Mucosa of rectum (tissue), 2 donors: ENCODE results near the gene CRKL.
A peak's percentile ranks its signal among the peaks of the same experiment; 100 is the strongest.

Experiments used
- H3K27ac ChIP-seq, 2 donors: one replicate each; pipeline ENCODE4 v1.7.0; 2013; ENCODE audit warnings: inconsistent platforms in 2 of 2, low read depth in 2 of 2, low read length in 2 of 2
- H3K27me3 ChIP-seq, 2 donors: one replicate each; pipeline ENCODE4 v1.7.0; 2013; ENCODE audit warnings: low read length in 2 of 2; ENCODE audit not compliant: control insufficient read depth in 2 of 2, insufficient read depth in 2 of 2
- H3K36me3 ChIP-seq, 2 donors: one replicate each; pipeline ENCODE4 v1.7.0; 2013; ENCODE audit warnings: low read length in 2 of 2; ENCODE audit not compliant: control insufficient read depth in 2 of 2, insufficient read depth in 2 of 2
- H3K4me1 ChIP-seq, 2 donors: one replicate each; pipeline ENCODE4 v1.7.0; 2013; ENCODE audit warnings: low read length in 2 of 2, mild to moderate bottlenecking in 1 of 2; ENCODE audit not compliant: control insufficient read depth in 2 of 2, insufficient read depth in 2 of 2
- H3K4me3 ChIP-seq, 2 donors: one replicate each; pipeline ENCODE4 v1.7.0; 2013; ENCODE audit warnings: low read length in 2 of 2
- H3K9ac ChIP-seq, 2 donors: one replicate each; pipeline ENCODE4 v1.7.0; 2013; ENCODE audit warnings: low read length in 2 of 2, low read depth in 1 of 2, mild to moderate bottlenecking in 1 of 2
- H3K9me3 ChIP-seq, 2 donors: one replicate each; pipeline ENCODE4 v1.7.0; 2013; ENCODE audit warnings: low read length in 2 of 2; ENCODE audit not compliant: control insufficient read depth in 2 of 2
- donor health status: healthy.
- donor health status: Normal muscosa, but diverticular disease.

Gene CRKL

DNA sequence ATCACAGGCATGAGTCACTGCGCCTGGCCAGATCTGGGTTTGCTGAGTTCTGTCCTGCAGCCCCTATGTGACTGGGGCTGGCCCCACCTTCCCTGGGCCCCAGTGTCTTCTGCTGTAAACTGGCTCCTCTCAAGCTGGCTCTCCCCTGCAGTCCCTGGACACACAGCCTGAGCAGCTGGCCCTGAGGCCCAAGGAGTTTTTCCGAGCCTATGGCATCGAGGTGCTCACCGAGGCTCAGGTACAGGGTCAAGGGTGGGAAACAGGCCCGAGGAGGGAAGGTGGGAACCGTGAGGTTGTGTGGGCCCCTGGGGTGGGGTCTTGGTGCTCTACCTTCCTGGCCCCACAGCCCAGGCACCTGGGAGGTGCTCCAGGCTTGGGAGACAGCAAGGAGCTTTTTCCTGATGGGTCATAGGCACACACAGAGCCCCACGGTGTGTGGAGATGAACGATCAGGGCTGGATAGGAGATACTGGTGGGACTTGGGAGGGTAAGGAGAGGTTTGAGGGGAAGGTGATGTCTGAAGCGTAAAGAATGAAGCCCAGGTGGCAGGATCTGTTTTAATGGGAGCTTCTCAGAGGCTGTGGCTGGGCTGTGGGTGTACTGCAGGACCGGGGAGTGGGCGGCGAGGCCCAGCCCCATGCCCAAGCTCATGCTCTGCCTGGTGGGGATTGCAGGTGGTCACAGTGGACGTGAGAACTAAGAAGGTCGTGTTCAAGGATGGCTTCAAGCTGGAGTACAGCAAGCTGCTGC lies 58.5 kb downstream of the CRKL start:
- Histone ChIP-seq H3K9me3 (no peaks in the 10 kb centered on the region), H3K4me3 (no peak overlapping the region), H3K36me3 (peaks cover 7 to 9% of the 10 kb centered on the region in 2 donors), H3K9ac (no peak overlapping the region), H3K27ac (no peak overlapping the region), H3K4me1 (peaks cover 7 to 13% of the 10 kb centered on the region in 2 donors), H3K27me3 (no peaks in the 10 kb centered on the region)

DNA sequence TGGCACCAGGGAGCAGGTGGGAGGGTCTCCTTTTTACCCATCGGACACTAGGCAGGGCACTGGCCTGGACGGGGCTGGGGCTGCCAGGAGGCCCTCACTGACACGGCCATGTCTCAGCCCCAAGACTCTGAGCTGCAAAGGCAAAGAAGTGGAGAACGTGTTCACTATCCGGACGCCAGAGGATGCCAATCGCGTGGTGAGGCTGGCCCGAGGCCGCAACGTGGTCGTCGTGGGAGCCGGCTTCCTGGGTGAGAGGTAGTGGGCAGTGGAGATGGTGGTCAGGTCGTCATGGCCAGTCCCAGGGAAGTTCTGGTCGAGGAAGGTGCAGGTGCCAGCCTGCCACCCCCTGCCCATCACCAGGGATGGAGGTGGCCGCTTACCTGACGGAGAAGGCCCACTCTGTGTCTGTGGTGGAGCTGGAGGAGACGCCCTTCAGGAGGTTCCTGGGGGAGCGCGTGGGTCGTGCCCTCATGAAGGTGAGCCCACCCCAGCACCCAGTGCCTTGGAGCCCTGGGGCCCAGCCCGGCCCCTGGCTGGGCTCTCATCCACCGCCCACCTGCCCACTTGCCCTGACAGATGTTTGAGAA lies 59.2 kb downstream of the CRKL start:
- Histone ChIP-seq H3K4me3 (no peak overlapping the region), H3K27ac (no peak overlapping the region), H3K9me3 (no peaks in the 10 kb centered on the region), H3K36me3 (peaks cover 7 to 9% of the 10 kb centered on the region in 2 donors), H3K4me1 (peaks cover 13 to 19% of the 10 kb centered on the region in 2 donors), H3K9ac (no peak overlapping the region), H3K27me3 (no peaks in the 10 kb centered on the region)

DNA sequence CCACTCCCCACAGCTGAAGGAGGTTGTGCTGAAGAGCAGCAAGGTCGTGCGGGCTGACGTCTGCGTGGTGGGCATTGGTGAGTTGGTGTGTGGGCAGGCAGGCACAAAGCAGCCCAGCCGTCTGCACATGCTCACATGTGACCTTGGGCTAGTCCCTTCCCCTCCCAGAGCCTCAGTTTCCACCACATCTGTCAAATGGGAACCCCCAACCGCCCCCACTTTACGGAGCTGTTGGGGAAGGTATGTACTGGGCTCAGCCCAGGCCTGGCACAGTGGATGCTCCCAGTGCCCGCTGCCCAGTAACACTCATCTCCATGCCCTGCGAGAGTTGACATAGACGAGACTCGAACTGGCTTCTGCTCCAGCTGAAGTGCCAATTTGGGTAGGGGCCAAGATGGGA lies 59.8 kb downstream of the CRKL start:
- H3K27ac ChIP-seq = no peak overlapping the region
- H3K36me3 ChIP-seq = peaks cover 7 to 9% of the 10 kb centered on the region in 2 donors
- H3K9ac ChIP-seq = no peak overlapping the region
- H3K27me3 ChIP-seq = no peaks in the 10 kb centered on the region
- H3K9me3 ChIP-seq = no peaks in the 10 kb centered on the region
- peaks cover 15 to 22% of the 10 kb centered on the region in 2 donors for H3K4me1 ChIP-seq
- H3K4me3 ChIP-seq = no peak overlapping the region

DNA sequence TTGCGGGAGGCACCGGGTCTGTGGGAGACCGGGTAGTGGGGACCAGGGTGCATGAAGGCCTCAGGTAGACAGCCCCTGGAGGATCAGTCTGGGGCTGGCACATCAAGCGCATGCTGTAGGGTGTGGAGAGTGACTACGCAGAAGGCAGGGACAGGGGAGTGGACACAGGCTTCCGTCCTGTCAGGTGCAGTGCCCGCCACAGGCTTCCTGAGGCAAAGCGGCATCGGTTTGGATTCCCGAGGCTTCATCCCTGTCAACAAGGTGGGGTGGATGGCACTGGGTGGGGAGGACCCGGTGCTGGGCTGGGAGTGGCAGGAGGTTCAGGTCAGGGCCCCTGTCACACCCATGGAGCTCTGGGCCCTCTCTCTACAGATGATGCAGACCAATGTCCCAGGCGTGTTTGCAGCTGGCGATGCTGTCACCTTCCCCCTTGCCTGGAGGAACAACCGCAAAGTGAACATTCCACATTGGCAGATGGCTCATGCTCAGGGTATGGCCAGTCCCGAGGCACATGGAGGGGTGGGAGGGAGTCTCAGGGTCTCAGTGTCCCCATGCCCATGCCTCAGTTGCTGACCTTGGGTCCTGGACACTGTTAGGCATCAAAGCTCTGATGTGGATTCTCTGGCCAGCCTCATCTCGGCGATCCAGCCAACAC lies 60.4 kb downstream of the CRKL start:
- H3K4me1 ChIP-seq = peaks cover 16 to 24% of the 10 kb centered on the region in 2 donors
- H3K9ac ChIP-seq = no peak overlapping the region
- no peaks in the 10 kb centered on the region for H3K9me3 ChIP-seq
- no peaks in the 10 kb centered on the region for H3K27me3 ChIP-seq
- no peak overlapping the region for H3K27ac ChIP-seq
- H3K36me3 ChIP-seq = peaks cover 7 to 9% of the 10 kb centered on the region in 2 donors
- H3K4me3 ChIP-seq = no peak overlapping the region

DNA sequence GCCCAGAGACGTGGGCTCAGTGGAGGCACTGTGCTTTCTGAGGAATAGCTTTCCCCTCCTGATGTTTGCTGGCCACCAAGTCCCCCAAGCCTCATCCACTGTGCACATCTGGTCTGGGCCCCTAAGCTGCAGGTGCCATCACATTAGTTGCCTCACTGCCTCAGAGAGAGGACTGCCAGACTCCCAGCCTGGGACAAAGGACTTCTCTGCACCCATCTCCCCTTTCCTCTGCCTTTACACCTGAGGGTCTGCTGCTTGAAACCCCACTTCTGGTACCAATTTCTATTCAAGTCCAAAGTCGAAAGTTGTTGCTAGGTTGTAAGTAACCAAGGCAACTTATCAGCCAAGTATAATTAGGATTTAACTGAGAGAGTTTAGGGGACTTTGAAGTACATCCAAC lies 61.2 kb downstream of the CRKL start:
- H3K4me3 ChIP-seq = no peak overlapping the region
- peaks cover 7 to 9% of the 10 kb centered on the region in 2 donors for H3K36me3 ChIP-seq
- no peaks in the 10 kb centered on the region for H3K9me3 ChIP-seq
- no peak overlapping the region for H3K27ac ChIP-seq
- peaks cover 23 to 31% of the 10 kb centered on the region in 2 donors for H3K4me1 ChIP-seq
- no peaks in the 10 kb centered on the region for H3K27me3 ChIP-seq
- H3K9ac ChIP-seq = no peak overlapping the region

DNA sequence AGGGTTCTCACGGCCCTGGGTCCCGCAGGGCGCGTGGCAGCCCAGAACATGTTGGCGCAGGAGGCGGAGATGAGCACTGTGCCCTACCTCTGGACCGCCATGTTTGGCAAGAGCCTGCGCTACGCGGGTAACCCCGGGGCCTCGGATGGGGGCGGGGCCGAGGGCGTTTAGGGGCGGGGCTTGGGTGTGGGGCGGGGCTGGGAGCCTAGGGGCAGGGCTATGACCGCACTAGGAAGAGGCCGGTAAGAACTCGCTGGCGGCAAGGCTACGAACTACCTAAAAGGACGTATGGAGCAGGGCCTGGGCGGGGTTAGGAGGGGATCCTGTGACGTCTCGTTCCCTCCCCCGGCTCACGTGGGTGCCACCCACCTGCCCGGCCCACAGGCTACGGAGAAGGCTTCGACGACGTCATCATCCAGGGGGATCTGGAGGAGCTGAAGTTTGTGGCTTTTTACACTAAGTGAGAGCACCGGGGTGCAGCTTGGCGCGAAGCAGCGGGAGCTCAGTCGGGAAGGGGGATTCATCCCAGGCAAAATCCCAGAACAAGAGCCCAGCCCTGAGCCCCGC lies 62.1 kb downstream of the CRKL start:
- peak overlapping the region in 1 of 2 donors; percentile 46 for H3K4me3 ChIP-seq
- H3K27me3 ChIP-seq = no peaks in the 10 kb centered on the region
- H3K36me3 ChIP-seq = peaks cover 7 to 9% of the 10 kb centered on the region in 2 donors
- H3K27ac ChIP-seq = peak overlapping the region in 1 of 2 donors; percentile 52
- H3K9me3 ChIP-seq = no peaks in the 10 kb centered on the region
- peak overlapping the region; percentile 30 to 43 for H3K9ac ChIP-seq
- peaks cover 25 to 34% of the 10 kb centered on the region in 2 donors for H3K4me1 ChIP-seq

DNA sequence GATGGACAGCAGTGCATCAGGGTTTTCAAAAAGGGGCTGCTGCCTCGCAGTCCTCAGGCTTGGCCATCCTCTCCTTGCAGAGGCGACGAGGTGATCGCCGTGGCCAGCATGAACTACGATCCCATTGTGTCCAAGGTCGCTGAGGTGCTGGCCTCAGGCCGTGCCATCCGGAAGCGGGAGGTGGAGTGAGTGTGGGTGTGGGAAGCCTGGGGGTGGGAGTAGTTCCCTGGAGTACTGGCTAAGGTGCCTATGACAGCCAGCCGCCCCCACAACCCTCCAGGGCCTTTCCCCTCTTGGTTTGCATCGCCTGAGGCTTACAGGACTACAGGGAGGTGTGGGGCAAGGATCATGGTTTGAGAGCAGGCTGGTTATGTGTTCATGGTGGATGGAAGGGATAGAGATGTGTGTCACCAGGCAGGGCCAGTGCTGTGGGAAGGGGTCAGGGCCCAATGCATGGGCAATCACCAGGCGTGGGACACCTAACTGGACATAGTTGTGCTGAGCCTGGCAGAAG lies 62.8 kb downstream of the CRKL start:
- Histone ChIP-seq H3K27me3 (no peaks in the 10 kb centered on the region), H3K4me3 (peak overlapping the region in 1 of 2 donors; percentile 46), H3K9ac (peak overlapping the region; percentile 30 to 43), H3K36me3 (peaks cover 7 to 9% of the 10 kb centered on the region in 2 donors), H3K27ac (peak overlapping the region in 1 of 2 donors; percentile 52), H3K4me1 (peaks cover 25 to 34% of the 10 kb centered on the region in 2 donors), H3K9me3 (no peaks in the 10 kb centered on the region)

DNA sequence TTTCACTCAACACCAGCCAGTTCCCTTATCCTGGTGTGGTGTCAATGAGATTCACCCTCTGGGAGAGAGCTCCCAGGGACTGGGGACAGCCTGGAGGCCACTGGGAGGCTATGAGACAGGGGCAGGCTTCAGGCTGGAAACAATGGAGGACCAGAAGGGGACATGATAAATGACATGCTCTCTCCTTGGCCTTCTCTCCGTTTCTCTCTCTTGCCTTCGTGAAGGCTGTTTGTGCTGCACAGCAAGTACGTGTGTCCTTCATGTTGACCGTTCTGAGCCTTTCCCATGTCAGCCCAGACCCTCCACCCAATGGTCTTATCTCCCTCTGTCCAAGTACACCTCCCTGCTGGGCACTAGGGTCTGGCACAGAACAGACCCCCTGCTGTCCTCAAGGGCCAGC lies 63.3 kb downstream of the CRKL start:
- Histone ChIP-seq H3K36me3 (peaks cover 4 to 9% of the 10 kb centered on the region in 2 donors), H3K4me1 (peaks cover 25 to 34% of the 10 kb centered on the region in 2 donors), H3K9me3 (no peaks in the 10 kb centered on the region), H3K27ac (no peak overlapping the region), H3K4me3 (no peak overlapping the region), H3K27me3 (no peaks in the 10 kb centered on the region), H3K9ac (no peak overlapping the region)

DNA sequence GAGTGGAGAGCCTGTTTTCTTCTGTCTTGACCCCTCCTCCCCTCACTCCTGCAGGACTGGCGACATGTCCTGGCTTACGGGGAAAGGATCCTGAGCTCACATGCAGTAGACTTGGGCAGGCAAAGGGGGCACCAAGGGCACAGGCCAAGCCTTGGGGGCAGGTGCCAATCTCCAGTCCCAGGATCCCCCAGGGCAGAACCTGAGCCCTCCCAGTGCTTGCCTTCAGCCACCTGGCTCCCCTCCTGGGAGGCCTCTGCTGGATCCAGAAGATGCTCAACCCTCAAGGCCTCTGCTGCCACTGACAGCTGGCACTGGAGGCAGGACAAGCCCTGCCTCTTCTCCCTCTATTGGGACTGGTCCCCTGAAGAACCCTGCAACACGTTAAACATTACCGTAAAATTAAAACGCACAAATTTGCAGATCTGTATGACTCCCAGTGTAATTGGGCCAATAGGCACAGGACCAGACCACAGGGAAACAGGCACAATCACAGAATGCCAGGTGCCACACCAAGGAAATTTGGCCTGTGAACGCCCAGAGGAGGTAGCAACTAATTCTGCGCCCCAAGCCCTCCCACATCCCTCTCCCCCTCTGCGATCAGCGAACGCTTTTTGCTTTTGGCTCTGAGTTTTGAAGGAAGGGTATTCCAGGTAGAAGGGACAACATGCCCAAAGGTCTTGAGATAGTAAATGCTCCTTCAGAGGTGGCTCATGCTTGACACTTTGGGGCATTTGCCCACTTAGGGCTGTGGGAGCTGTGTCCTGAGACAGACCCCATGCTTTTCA lies 63.9 kb downstream of the CRKL start:
- H3K4me1 ChIP-seq = peaks cover 25 to 34% of the 10 kb centered on the region in 2 donors
- H3K4me3 ChIP-seq = peak overlapping the region; percentile 81 to 86
- H3K27me3 ChIP-seq = no peaks in the 10 kb centered on the region
- peak overlapping the region; percentile 86 for H3K27ac ChIP-seq
- H3K9ac ChIP-seq = peak overlapping the region; percentile 66 to 88
- H3K9me3 ChIP-seq = no peaks in the 10 kb centered on the region
- peaks cover 6 to 13% of the 10 kb centered on the region in 2 donors for H3K36me3 ChIP-seq
